Neural progenitor cell (in vitro differentiated cells): ENCODE results near the gene PACC1. TPM values are rescaled to one million over a fixed set of nuclear protein-coding genes. Genes with fewer than 3 reads are reported as not detected.

Experiments used
- DNase-seq: peaks from one replicate; pipeline ENCODE4 v3.0.0-alpha.2; 2016; ENCODE audit warnings: low spot score
- H2AFZ ChIP-seq: fragments of 200-600 bp; sonication (generic); replicated peaks from 2 replicates; pipeline ENCODE4 v1.6.1; 2016; ENCODE audit warnings: antibody characterized with exemption
- H3F3A ChIP-seq: fragments of 200-600 bp; sonication (generic); 2 replicates; pipeline ENCODE4 v1.6.1; 2016; ENCODE audit warnings: antibody characterized with exemption, low read depth
- H3K27ac ChIP-seq: fragments of 200-600 bp; sonication (generic); 2 replicates; pipeline ENCODE4 v1.5.1; 2016; ENCODE audit warnings: mild to moderate bottlenecking
- H3K27me3 ChIP-seq: fragments of 200-600 bp; sonication (generic); 2 replicates; pipeline ENCODE4 v1.6.1; 2016; ENCODE audit warnings: mild to moderate bottlenecking, moderate library complexity
- H3K36me3 ChIP-seq: fragments of 200-600 bp; sonication (generic); 2 replicates; pipeline ENCODE4 v1.5.1; 2016
- H3K4me1 ChIP-seq: fragments of 200-600 bp; sonication (generic); 2 replicates; pipeline ENCODE4 v1.6.1; 2016; ENCODE audit warnings: mixed run types
- H3K4me2 ChIP-seq: fragments of 200-600 bp; sonication (generic); 2 replicates; pipeline ENCODE4 v1.6.1; 2016
- H3K4me3 ChIP-seq: fragments of 200-600 bp; sonication (generic); 2 replicates; pipeline ENCODE4 v1.5.1; 2016
- H3K79me2 ChIP-seq: fragments of 200-600 bp; sonication (generic); 2 replicates; pipeline ENCODE4 v1.6.1; 2016; ENCODE audit warnings: low read depth
- H3K9ac ChIP-seq: fragments of 200-600 bp; sonication (generic); 2 replicates; pipeline ENCODE4 v1.6.1; 2016
- H3K9me3 ChIP-seq: fragments of 200-600 bp; sonication (generic); 2 replicates; pipeline ENCODE4 v1.5.1; 2016; ENCODE audit warnings: low read depth
- H4K20me1 ChIP-seq: fragments of 200-600 bp; sonication (generic); 2 replicates; pipeline ENCODE4 v1.6.1; 2016; ENCODE audit warnings: low read depth
- H3K27ac Mint-ChIP-seq: 3 replicates; pipeline ENCODE4 v1.8.0; 2021; ENCODE audit warnings: mixed read lengths
- H3K27me3 Mint-ChIP-seq: 2 replicates; pipeline ENCODE4 v1.8.0; 2022; ENCODE audit warnings: low read depth, mild to moderate bottlenecking, inconsistent platforms, moderate library complexity, mixed read lengths; ENCODE audit not compliant: insufficient read depth
- H3K36me3 Mint-ChIP-seq: 3 replicates; pipeline ENCODE4 v1.8.0; 2021; ENCODE audit warnings: mixed read lengths
- H3K4me1 Mint-ChIP-seq: 3 replicates; pipeline ENCODE4 v1.8.0; 2021; ENCODE audit warnings: mixed read lengths
- H3K4me3 Mint-ChIP-seq: 3 replicates; pipeline ENCODE4 v1.8.0; 2021; ENCODE audit warnings: mild to moderate bottlenecking, moderate library complexity, mixed read lengths
- H3K9me3 Mint-ChIP-seq: 3 replicates; pipeline ENCODE4 v1.8.0; 2020; ENCODE audit warnings: mixed read lengths
- EZH2 ChIP-seq: fragments of 200-600 bp; sonication (generic); IDR thresholded peaks from 2 replicates; pipeline ENCODE4 v1.6.1; 2017; ENCODE audit warnings: antibody characterized with exemption, mild to moderate bottlenecking, moderate library complexity
- EZH2phosphoT487 ChIP-seq: fragments of 200-600 bp; sonication (generic); IDR thresholded peaks from 2 replicates; pipeline ENCODE4 v1.6.1; 2017; ENCODE audit warnings: antibody characterized with exemption
- total RNA-seq: library from RNA; depleted of rRNA; stranded (reverse); fragments of >200 nt; gene quantifications from 2 replicates; pipeline ENCODE4 v1.2.3, GENCODE V29; 2015; ENCODE audit warnings: low replicate concordance
- TF ChIP-seq, protein P1 (sequence below): fragments of 200-600 bp; sonication (generic); IDR thresholded peaks from 2 replicates; pipeline ENCODE4 v1.5.1; 2017; ENCODE audit warnings: antibody characterized with exemption, mild to moderate bottlenecking

PACC1 gene
- total RNA-seq, 1 donor from 2014 or later, result 21.1 TPM

DNA sequence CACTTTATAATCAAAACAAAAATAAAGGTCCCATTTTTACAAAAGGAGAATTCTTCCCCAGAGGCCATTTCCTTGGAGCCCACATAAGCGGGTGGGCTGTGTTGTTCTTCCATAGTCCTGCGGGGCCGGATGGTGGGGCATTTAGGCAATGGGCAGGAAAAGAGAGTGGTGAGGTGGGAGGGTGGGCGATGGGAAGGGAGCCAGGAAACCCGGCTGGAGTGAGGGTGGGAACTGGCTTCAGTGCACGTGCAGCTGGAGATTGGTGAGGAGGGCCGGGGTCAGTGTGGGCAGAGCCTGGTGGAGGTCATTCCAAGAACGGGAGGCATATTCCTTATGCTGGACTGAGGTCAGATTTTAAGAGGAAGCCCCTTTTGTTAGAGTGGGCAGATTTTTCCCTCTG is 31.6 kb upstream of the PACC1 start:
- Histone ChIP-seq H3K4me1 (peaks cover 12% of the 10 kb centered on the region), H4K20me1 (no peaks in the 10 kb centered on the region), H3K27me3 (no peaks in the 10 kb centered on the region), H3K27ac (no peak overlapping the region), H3K4me2 (no peak overlapping the region), H3F3A (peaks cover 8% of the 10 kb centered on the region), H3K9ac (no peak overlapping the region), H3K4me3 (no peak overlapping the region), H3K36me3 (no peaks in the 10 kb centered on the region), H2AFZ (no peak overlapping the region), H3K79me2 (no peaks in the 10 kb centered on the region), H3K9me3 (no peaks in the 10 kb centered on the region)
- no peak overlapping the region for H3K4me3 Mint-ChIP-seq
- DNase-seq, result no peak
- H3K27me3 Mint-ChIP-seq, result peaks cover 3% of the 10 kb centered on the region
- TF ChIP-seq EZH2, result no peak
- no peak for TF ChIP-seq EZH2phosphoT487
- TF ChIP-seq, protein P1, sequence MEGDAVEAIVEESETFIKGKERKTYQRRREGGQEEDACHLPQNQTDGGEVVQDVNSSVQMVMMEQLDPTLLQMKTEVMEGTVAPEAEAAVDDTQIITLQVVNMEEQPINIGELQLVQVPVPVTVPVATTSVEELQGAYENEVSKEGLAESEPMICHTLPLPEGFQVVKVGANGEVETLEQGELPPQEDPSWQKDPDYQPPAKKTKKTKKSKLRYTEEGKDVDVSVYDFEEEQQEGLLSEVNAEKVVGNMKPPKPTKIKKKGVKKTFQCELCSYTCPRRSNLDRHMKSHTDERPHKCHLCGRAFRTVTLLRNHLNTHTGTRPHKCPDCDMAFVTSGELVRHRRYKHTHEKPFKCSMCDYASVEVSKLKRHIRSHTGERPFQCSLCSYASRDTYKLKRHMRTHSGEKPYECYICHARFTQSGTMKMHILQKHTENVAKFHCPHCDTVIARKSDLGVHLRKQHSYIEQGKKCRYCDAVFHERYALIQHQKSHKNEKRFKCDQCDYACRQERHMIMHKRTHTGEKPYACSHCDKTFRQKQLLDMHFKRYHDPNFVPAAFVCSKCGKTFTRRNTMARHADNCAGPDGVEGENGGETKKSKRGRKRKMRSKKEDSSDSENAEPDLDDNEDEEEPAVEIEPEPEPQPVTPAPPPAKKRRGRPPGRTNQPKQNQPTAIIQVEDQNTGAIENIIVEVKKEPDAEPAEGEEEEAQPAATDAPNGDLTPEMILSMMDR, result no peak
- H3K27ac Mint-ChIP-seq, result no peak overlapping the region
- H3K9me3 Mint-ChIP-seq, result no peaks in the 10 kb centered on the region
- H3K4me1 Mint-ChIP-seq, result peaks cover 13% of the 10 kb centered on the region
- H3K36me3 Mint-ChIP-seq, result peaks cover 1% of the 10 kb centered on the region

GRCh38 chr1:212442408-212442807 is 27.7 kb upstream of the PACC1 start:
- Histone ChIP-seq H3K79me2 (no peaks in the 10 kb centered on the region), H2AFZ (no peak overlapping the region), H3K27ac (no peak overlapping the region), H3F3A (no peaks in the 10 kb centered on the region), H3K27me3 (no peaks in the 10 kb centered on the region), H3K36me3 (no peaks in the 10 kb centered on the region), H3K4me2 (no peak overlapping the region), H3K4me1 (no peaks in the 10 kb centered on the region), H4K20me1 (no peaks in the 10 kb centered on the region), H3K4me3 (no peak overlapping the region), H3K9ac (no peak overlapping the region), H3K9me3 (no peaks in the 10 kb centered on the region)
- Mint-ChIP-seq H3K36me3 (peaks cover 1% of the 10 kb centered on the region), H3K27ac (no peak overlapping the region), H3K9me3 (no peaks in the 10 kb centered on the region), H3K27me3 (no peaks in the 10 kb centered on the region), H3K4me3 (no peak overlapping the region), H3K4me1 (peaks cover 9% of the 10 kb centered on the region)
- TF ChIP-seq EZH2phosphoT487, result no peak
- TF ChIP-seq, protein P1, result no peak
- TF ChIP-seq EZH2, result no peak
- no peak for DNase-seq

DNA sequence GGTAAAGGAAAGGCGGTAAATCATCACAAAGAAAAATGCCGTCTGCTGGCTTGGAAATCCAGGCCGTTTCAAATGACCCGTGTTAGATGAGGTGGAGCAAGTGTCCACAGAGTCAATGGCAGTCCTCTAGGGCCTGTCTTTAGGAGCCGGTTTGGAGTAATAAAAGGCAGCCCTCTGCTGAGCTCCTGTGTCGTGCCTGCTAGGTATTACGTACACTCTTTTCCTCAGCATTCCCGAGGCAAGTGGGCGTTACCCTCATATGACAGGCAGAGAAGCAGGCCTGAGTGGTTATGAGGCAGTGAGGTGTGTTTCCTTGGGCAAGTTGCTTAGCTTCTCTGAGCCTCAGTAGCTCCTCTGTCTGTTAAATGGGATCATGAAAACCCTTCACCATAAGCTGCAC is 25.7 kb upstream of the PACC1 start:
- no peak for DNase-seq
- H3K27me3 Mint-ChIP-seq, result no peaks in the 10 kb centered on the region
- TF ChIP-seq EZH2phosphoT487 (no peak), EZH2 (no peak)
- TF ChIP-seq, protein P1, result no peak
- H3K9me3 Mint-ChIP-seq, result no peaks in the 10 kb centered on the region
- Histone ChIP-seq H3K4me3 (no peak overlapping the region), H3K79me2 (no peaks in the 10 kb centered on the region), H3F3A (no peaks in the 10 kb centered on the region), H3K9ac (no peak overlapping the region), H2AFZ (no peak overlapping the region), H3K27me3 (no peaks in the 10 kb centered on the region), H4K20me1 (no peaks in the 10 kb centered on the region), H3K4me2 (no peak overlapping the region), H3K4me1 (no peaks in the 10 kb centered on the region), H3K9me3 (no peaks in the 10 kb centered on the region), H3K36me3 (no peaks in the 10 kb centered on the region), H3K27ac (no peak overlapping the region)
- H3K36me3 Mint-ChIP-seq, result peaks cover 1% of the 10 kb centered on the region
- H3K4me3 Mint-ChIP-seq, result no peak overlapping the region
- H3K4me1 Mint-ChIP-seq, result peaks cover 9% of the 10 kb centered on the region
- H3K27ac Mint-ChIP-seq, result peak overlapping the region; percentile 33
